IMR-90 (cell line): ENCODE measurements around the gene ST6GAL2. TPM values are rescaled to one million over a fixed set of nuclear protein-coding genes. Genes with fewer than 3 reads are reported as not detected.

ENCODE experiments used
- ATAC-seq: fragments of 200-7000 bp; cut with Tn5 transposase; 2 replicates; pipeline ENCODE4 v1.9.1; 2020; ENCODE audit warnings: low read depth, mild to moderate bottlenecking, moderate library complexity
- BruUV-seq: library from RNA; stranded (reverse); fragments of 400-500 nt; replicated peaks from 2 replicates; lab custom pipeline; 2021; lab: Mats Ljungman, UMichigan
- CTCF ChIA-PET: fragments of 300-600 bp; formaldehyde crosslinking; extraction: SDS; loops from one replicate; lab custom pipeline; 2021; ENCODE audit warnings: antibody characterized with exemption; lab: Yijun Ruan, JAX
- POLR2A ChIA-PET: fragments of 300-600 bp; sonication (Branson Sonifier 250); formaldehyde crosslinking; loops from one replicate; lab custom pipeline; 2022; ENCODE audit warnings: antibody characterized with exemption; ENCODE audit not compliant: unreplicated experiment; lab: Charles Lee
- DNase-seq: peaks from one replicate; pipeline ENCODE4 v3.0.0; 2013
- H2AFZ ChIP-seq: replicated peaks from 2 replicates; pipeline ENCODE3; 2013; ENCODE audit warnings: low read length, mild to moderate bottlenecking; ENCODE audit not compliant: poor library complexity
- H2AK5ac ChIP-seq: 2 replicates; pipeline ENCODE4 v1.6.1; 2013; ENCODE audit warnings: low read depth, low read length, inconsistent platforms
- H2AK9ac ChIP-seq: replicated peaks from 2 replicates; pipeline ENCODE3; 2013; ENCODE audit warnings: mild to moderate bottlenecking, low read depth, low read length, moderate library complexity; ENCODE audit not compliant: poor library complexity
- H2BK120ac ChIP-seq: 2 replicates; pipeline ENCODE4 v1.6.1; 2013; ENCODE audit warnings: low read depth, low read length, inconsistent platforms
- H2BK15ac ChIP-seq: 3 replicates; pipeline ENCODE4 v1.6.1; 2013; ENCODE audit warnings: low read depth, low read length, inconsistent platforms
- H2BK20ac ChIP-seq: 2 replicates; pipeline ENCODE4 v1.6.1; 2013; ENCODE audit warnings: low read depth, mild to moderate bottlenecking, inconsistent platforms, low read length, moderate library complexity
- H2BK5ac ChIP-seq: 2 replicates; pipeline ENCODE4 v1.6.1; 2013; ENCODE audit warnings: mild to moderate bottlenecking, low read depth, low read length, inconsistent platforms; ENCODE audit not compliant: poor library complexity, severe bottlenecking
- H3K14ac ChIP-seq: replicated peaks from 2 replicates; pipeline ENCODE4 v1.6.1; 2013; ENCODE audit warnings: low read depth, low read length, inconsistent platforms
- H3K18ac ChIP-seq: 2 replicates; pipeline ENCODE4 v1.6.1; 2013; ENCODE audit warnings: low read depth, low read length, control low read depth
- H3K23ac ChIP-seq: 2 replicates; pipeline ENCODE4 v1.6.1; 2013; ENCODE audit warnings: low read depth, low read length, inconsistent platforms
- H3K27ac ChIP-seq: 2 replicates; pipeline ENCODE4 v1.5.1; 2013; ENCODE audit warnings: mild to moderate bottlenecking, control low read depth, low read length; ENCODE audit not compliant: insufficient read depth
- H3K27me3 ChIP-seq: 2 replicates; pipeline ENCODE4 v1.6.1; 2013; ENCODE audit warnings: low read length; ENCODE audit not compliant: control insufficient read depth, insufficient read depth
- H3K36me3 ChIP-seq: 2 replicates; pipeline ENCODE4 v1.6.1; 2013; ENCODE audit warnings: low read length, mixed read lengths; ENCODE audit not compliant: control insufficient read depth, insufficient read depth
- H3K4ac ChIP-seq: 2 replicates; pipeline ENCODE4 v1.6.1; 2013; ENCODE audit warnings: low read depth, low read length, inconsistent platforms
- H3K4me1 ChIP-seq: 2 replicates; pipeline ENCODE4 v1.6.1; 2013; ENCODE audit warnings: low read length, mixed read lengths; ENCODE audit not compliant: control insufficient read depth, insufficient read depth
- H3K4me2 ChIP-seq: 2 replicates; pipeline ENCODE4 v1.6.1; 2013; ENCODE audit warnings: low read depth, mild to moderate bottlenecking, control low read depth, low read length, moderate library complexity
- H3K4me3 ChIP-seq: 2 replicates; pipeline ENCODE4 v1.5.1; 2013; ENCODE audit warnings: low read depth, mild to moderate bottlenecking, control low read depth, low read length, moderate library complexity; ENCODE audit not compliant: insufficient read depth
- H3K56ac ChIP-seq: 2 replicates; pipeline ENCODE4 v1.6.1; 2013; ENCODE audit warnings: low read length, inconsistent platforms; ENCODE audit not compliant: insufficient read depth; ENCODE audit errors: extremely low read depth
- H3K79me1 ChIP-seq, 2 experiments: 2 replicates each; pipeline ENCODE4 v1.6.1; 2013; ENCODE audit warnings: low read length in 2 of 2, inconsistent platforms in 1 of 2, low read depth in 1 of 2
- H3K9ac ChIP-seq: 2 replicates; pipeline ENCODE4 v1.6.1; 2013; ENCODE audit warnings: low read depth, low read length, control low read depth
- H3K9me1 ChIP-seq: 2 replicates; pipeline ENCODE4 v1.6.1; 2013; ENCODE audit warnings: low read length, inconsistent platforms; ENCODE audit not compliant: insufficient read depth
- H3K9me3 ChIP-seq: 2 replicates; pipeline ENCODE4 v1.6.1; 2013; ENCODE audit warnings: low read length; ENCODE audit not compliant: control insufficient read depth, insufficient read depth
- H4K20me1 ChIP-seq: 2 replicates; pipeline ENCODE4 v1.6.1; 2013; ENCODE audit warnings: low read length, inconsistent platforms; ENCODE audit not compliant: insufficient read depth
- H4K5ac ChIP-seq: 2 replicates; pipeline ENCODE4 v1.6.1; 2013; ENCODE audit warnings: mild to moderate bottlenecking, low read depth, low read length, control low read depth
- H4K8ac ChIP-seq, 2 experiments: 2 replicates each; pipeline ENCODE4 v1.6.1; 2013; ENCODE audit warnings: low read depth in 2 of 2, low read length in 2 of 2, control low read depth in 1 of 2, inconsistent platforms in 1 of 2
- H4K91ac ChIP-seq: 2 replicates; pipeline ENCODE4 v1.6.1; 2013; ENCODE audit warnings: low read depth, low read length, inconsistent platforms; ENCODE audit not compliant: insufficient read depth
- BHLHE40 ChIP-seq: fragments of 150-350 bp; IDR thresholded peaks from 2 replicates; pipeline ENCODE4 v1.6.1; 2016; ENCODE audit warnings: mild to moderate bottlenecking, low read depth, low read length
- CEBPB ChIP-seq: IDR thresholded peaks from 2 replicates; pipeline ENCODE4 v1.6.1; 2012; ENCODE audit warnings: low read depth, low read length, improper control_type of control experiment
- CHD1 ChIP-seq: IDR thresholded peaks from 2 replicates; pipeline ENCODE4 v1.6.1; 2012; ENCODE audit warnings: low read depth, low read length, improper control_type of control experiment
- CTCF ChIP-seq: conservative IDR thresholded peaks from 2 replicates; pipeline ENCODE4 v1.5.1; 2012; ENCODE audit warnings: mild to moderate bottlenecking, low read depth, low read length, improper control_type of control experiment
- ELK1 ChIP-seq: fragments of 150-350 bp; IDR thresholded peaks from 2 replicates; pipeline ENCODE4 v1.6.1; 2016; ENCODE audit warnings: low read depth, mild to moderate bottlenecking, low read length, moderate library complexity, borderline replicate concordance
- FOS ChIP-seq: fragments of 150-350 bp; IDR thresholded peaks from 2 replicates; pipeline ENCODE4 v1.6.1; 2016; ENCODE audit warnings: low read depth, low read length
- MAFK ChIP-seq: IDR thresholded peaks from 2 replicates; pipeline ENCODE4 v1.6.1; 2012; ENCODE audit warnings: low read depth, low read length, improper control_type of control experiment
- MAZ ChIP-seq: IDR thresholded peaks from 2 replicates; pipeline ENCODE4 v1.6.1; 2012; ENCODE audit warnings: low read depth, mild to moderate bottlenecking, low read length, improper control_type of control experiment, moderate library complexity, borderline replicate concordance
- MXI1 ChIP-seq: IDR thresholded peaks from 2 replicates; pipeline ENCODE4 v1.6.1; 2012; ENCODE audit warnings: low read depth, mild to moderate bottlenecking, low read length, moderate library complexity, borderline replicate concordance
- NFE2L2 ChIP-seq: fragments of 150-350 bp; IDR thresholded peaks from 2 replicates; pipeline ENCODE4 v1.6.1; 2016; ENCODE audit warnings: low read depth, mild to moderate bottlenecking, low read length
- POLR2A ChIP-seq: IDR thresholded peaks from 2 replicates; pipeline ENCODE4 v1.6.1; 2012; ENCODE audit warnings: mild to moderate bottlenecking, low read depth, low read length
- RAD21 ChIP-seq: IDR thresholded peaks from 2 replicates; pipeline ENCODE4 v1.6.1; 2012; ENCODE audit warnings: low read length, improper control_type of control experiment
- RCOR1 ChIP-seq: IDR thresholded peaks from 2 replicates; pipeline ENCODE4 v1.6.1; 2012; ENCODE audit warnings: mild to moderate bottlenecking, low read length, improper control_type of control experiment; ENCODE audit not compliant: insufficient replicate concordance
- RFX5 ChIP-seq: IDR thresholded peaks from 2 replicates; pipeline ENCODE4 v1.8.0; 2012; ENCODE audit warnings: low read depth, mild to moderate bottlenecking, low read length, moderate library complexity
- SMC3 ChIP-seq: fragments of 150-350 bp; IDR thresholded peaks from 2 replicates; pipeline ENCODE4 v1.6.1; 2016; ENCODE audit warnings: low read depth, mild to moderate bottlenecking, antibody characterized with exemption, low read length, moderate library complexity
- USF2 ChIP-seq: fragments of 150-350 bp; IDR thresholded peaks from 2 replicates; pipeline ENCODE4 v1.6.1; 2017; ENCODE audit warnings: mild to moderate bottlenecking, antibody characterized with exemption, low read length, low read depth
- WGBS, 2 experiments: methylation state at CpG; one replicate each; pipeline versions ENCODE4 v1.1.5 to v1.1.7; 2013; ENCODE audit warnings: missing lambda C conversion rate in 2 of 2; ENCODE audit not compliant: insufficient read length in 1 of 2; ENCODE audit errors: extremely low coverage in 2 of 2; 5-methylcytosine and 5-hydroxymethylcytosine counted together
- dilution Hi-C: fragments of 300-500 bp; cut with HindIII; formaldehyde crosslinking; loops from one replicate; pipeline ENCODE4 v1.14.3; 2018; ENCODE audit warnings: low sequenced_read_pairs; ENCODE audit not compliant: unreplicated experiment
- in situ Hi-C: fragments of 300-500 bp; cut with MboI; formaldehyde crosslinking; loops from 3 replicates; pipeline ENCODE4 v1.14.3; 2019; ENCODE audit warnings: low sequenced_read_pairs, inconsistent platforms, mixed read lengths
- intact Hi-C: fragments of 100-400 bp; cut with micrococcal nuclease; formaldehyde crosslinking; loops from 2 replicates; pipeline ENCODE4 v1.10.0; 2022
- polyA plus RNA-seq, 3 experiments: library from polyadenylated mRNA; depleted of rRNA; stranded (reverse); fragments of >200 nt; gene quantifications; 2 replicates each; pipeline ENCODE4 v1.2.3, GENCODE V29; 2012; ENCODE audit warnings: low replicate concordance in 1 of 3
- total RNA-seq: library from RNA; depleted of rRNA; stranded (reverse); fragments of >200 nt; gene quantifications from 2 replicates; pipeline ENCODE4 v1.2.3, GENCODE V29; 2012

Gene ST6GAL2
- total and polyA plus RNA-seq, 2 of the 4 experiments (the other 2 are of a cell fraction) = not detected

- Histone ChIP-seq H3K9me1 (no peaks in the 10 kb centered on the region), H3K14ac (no peak overlapping the region), H2BK120ac (no peak overlapping the region), H2AK9ac (no peak overlapping the region), H4K91ac (no peak overlapping the region), H3K18ac (no peak overlapping the region), H2BK20ac (no peak overlapping the region), H3K56ac (no peak overlapping the region), H2AK5ac (no peak overlapping the region), H3K4ac (no peak overlapping the region), H3K4me1 (no peaks in the 10 kb centered on the region), H3K4me2 (no peak overlapping the region), H2BK15ac (no peak overlapping the region), H3K79me1 (no peaks in the 10 kb centered on the region), H3K9ac (no peak overlapping the region), H4K8ac (no peak overlapping the region), H3K4me3 (no peak overlapping the region), H3K27ac (no peak overlapping the region), H2AFZ (no peak overlapping the region), H3K27me3 (no peaks in the 10 kb centered on the region), H3K9me3 (peaks cover 10% of the 10 kb centered on the region), H4K5ac (no peak overlapping the region), H3K36me3 (no peaks in the 10 kb centered on the region), H2BK5ac (no peak overlapping the region), H3K23ac (no peak overlapping the region), H4K20me1 (no peaks in the 10 kb centered on the region)
- TF ChIP-seq MXI1 (no peak), BHLHE40 (no peak), POLR2A (no peak), FOS (no peak), MAZ (no peak), RAD21 (no peak), CTCF (no peak), RCOR1 (no peak), MAFK (no peak), ELK1 (no peak), NFE2L2 (no peak), USF2 (no peak), CEBPB (no peak), RFX5 (no peak), CHD1 (no peak), SMC3 (no peak)
- no peak for ATAC-seq
- WGBS, 2 experiments = no CpG with 5 or more reads among the region's 3 CpGs
- POLR2A ChIA-PET = no interaction called here
- CTCF ChIA-PET = no interaction called here
- dilution Hi-C loops (no loop called here), intact Hi-C loops (no loop called here), in situ Hi-C loops (no loop called here)
- BruUV-seq = no TSS peak
- DNase-seq = no peak
These were observed 114.2 kb downstream of the ST6GAL2 start for GRCh38 chr2:106771811-106772210.
